GM10847 (cell line): Measurements from ENCODE around the gene GALR2.

ENCODE experiments used
- POLR2A ChIP-seq: IDR thresholded peaks from 2 replicates; pipeline ENCODE4 v1.6.1; 2011; ENCODE audit not compliant: insufficient read length; ENCODE audit errors: extremely low read depth

Gene GALR2, protein sequence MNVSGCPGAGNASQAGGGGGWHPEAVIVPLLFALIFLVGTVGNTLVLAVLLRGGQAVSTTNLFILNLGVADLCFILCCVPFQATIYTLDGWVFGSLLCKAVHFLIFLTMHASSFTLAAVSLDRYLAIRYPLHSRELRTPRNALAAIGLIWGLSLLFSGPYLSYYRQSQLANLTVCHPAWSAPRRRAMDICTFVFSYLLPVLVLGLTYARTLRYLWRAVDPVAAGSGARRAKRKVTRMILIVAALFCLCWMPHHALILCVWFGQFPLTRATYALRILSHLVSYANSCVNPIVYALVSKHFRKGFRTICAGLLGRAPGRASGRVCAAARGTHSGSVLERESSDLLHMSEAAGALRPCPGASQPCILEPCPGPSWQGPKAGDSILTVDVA

DNA sequence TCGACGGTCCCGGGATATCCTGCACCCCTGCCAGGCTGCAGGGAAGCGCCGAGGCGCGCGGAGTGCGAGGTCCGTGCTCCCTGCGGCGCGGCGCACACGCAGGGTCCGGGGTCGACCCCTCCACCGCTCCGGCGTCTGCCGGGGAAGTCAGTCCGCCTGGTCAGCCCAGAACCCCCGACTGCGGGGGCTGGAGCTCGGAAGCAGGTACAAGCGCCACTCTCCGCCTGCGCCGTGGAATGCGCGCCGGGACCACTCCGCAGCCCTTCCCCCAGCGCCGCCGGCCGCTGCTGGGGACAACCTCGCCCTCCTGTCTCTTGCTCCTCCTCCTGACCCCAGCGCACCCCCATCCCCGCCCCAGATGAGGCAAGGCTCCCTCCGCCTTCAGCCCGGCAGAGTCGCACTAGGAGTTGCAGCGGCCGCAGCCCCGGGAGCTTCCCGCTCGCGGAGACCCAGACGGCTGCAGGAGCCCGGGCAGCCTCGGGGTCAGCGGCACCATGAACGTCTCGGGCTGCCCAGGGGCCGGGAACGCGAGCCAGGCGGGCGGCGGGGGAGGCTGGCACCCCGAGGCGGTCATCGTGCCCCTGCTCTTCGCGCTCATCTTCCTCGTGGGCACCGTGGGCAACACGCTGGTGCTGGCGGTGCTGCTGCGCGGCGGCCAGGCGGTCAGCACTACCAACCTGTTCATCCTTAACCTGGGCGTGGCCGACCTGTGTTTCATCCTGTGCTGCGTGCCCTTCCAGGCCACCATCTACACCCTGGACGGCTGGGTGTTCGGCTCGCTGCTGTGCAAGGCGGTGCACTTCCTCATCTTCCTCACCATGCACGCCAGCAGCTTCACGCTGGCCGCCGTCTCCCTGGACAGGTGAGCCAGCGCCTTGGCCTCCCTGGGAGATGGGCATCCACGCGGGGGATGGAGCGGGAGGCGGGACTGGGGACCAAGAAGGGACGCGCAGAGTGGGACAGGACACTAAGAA is at the start of gene GALR2:
Gene GALR2, plus strand, starts transcription at position 392 of the 974 bp plus-strand sequence. Its CDS starts 103 bp downstream, at position 495.
- no peak for TF ChIP-seq POLR2A

DNA sequence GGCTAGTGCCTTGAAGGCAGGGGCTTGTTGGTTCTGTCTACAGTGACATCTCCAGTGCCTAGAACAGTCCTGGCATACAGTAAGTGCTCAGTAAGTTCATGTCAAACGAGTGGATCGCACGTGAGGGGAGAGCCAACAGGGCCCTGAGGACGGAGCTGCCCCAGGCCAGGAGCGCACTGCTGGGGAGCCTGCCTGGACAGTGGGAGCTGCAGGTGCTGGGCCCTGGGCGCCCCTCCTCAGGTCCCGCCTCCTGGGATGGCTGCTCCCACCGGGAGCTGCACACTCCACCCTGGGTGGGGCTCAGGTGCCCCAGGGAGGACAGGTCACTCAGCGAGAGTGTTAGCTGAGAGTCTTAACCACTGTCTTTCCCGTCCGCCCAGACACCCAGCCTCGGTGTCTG is 49.3 kb upstream of the GALR2 start:
- TF ChIP-seq POLR2A: no peak

DNA sequence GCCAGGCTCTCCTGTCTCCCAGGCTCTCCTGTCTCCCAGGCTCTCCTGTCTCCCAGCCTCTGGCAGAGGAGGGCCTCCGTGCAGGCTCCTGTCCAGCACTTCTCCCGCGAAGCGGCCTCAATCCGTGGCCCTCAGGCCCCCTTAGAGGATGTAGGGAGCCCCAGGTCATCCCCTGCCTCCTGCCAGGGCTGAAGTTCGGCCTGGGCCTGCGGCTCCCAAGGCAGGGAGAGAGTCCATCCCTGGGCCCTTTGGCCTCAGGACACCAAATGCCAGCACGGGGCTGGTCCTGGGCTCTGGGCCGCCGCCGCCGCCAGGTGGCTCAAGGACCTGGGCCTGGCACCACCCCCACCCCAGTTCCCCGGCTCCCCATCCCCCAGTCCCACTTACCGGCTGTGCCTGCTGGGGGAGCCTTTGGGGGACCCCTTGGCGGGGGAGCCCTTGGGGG is 47.8 kb upstream of the GALR2 start:
- no peak for TF ChIP-seq POLR2A

DNA sequence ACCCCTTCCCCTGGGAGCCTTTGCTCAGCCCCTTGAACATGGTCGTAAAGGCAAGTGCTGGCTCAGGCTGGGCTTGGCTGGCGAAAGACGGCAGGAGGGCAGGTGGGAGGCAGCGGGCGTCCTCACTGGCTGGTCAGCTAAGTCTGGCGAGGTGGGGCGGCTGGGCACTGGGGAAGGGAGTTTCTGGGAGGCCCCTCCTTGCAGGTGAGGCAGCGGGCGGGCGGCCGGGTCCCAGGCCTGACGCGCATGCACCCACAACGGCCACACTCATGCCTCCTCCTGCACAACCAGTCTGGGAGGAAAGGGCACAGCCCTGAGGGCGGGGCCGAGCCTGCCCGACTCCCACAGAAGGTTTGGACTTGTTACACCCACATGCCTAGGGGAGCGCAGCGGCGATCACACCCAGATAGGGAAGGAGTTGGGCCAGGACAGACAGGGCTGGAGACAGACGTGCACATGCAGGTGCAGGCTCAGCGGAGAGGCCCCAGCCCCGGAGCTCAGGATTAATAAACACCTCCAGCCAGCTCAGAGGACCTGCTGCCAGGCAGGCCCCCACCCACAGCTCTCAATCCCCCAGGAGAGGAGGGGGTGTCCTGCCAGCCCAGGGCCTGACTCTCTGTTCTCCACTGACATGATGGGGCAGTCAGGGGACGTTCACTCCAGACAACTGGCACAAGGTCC is 47.3 kb upstream of the GALR2 start, which contains the start of gene EVPL:
Gene EVPL, minus strand, starts transcription at position 148 of the 681 bp plus-strand sequence. Its CDS starts 108 bp downstream, at position 40.
- TF ChIP-seq POLR2A: no peak

DNA sequence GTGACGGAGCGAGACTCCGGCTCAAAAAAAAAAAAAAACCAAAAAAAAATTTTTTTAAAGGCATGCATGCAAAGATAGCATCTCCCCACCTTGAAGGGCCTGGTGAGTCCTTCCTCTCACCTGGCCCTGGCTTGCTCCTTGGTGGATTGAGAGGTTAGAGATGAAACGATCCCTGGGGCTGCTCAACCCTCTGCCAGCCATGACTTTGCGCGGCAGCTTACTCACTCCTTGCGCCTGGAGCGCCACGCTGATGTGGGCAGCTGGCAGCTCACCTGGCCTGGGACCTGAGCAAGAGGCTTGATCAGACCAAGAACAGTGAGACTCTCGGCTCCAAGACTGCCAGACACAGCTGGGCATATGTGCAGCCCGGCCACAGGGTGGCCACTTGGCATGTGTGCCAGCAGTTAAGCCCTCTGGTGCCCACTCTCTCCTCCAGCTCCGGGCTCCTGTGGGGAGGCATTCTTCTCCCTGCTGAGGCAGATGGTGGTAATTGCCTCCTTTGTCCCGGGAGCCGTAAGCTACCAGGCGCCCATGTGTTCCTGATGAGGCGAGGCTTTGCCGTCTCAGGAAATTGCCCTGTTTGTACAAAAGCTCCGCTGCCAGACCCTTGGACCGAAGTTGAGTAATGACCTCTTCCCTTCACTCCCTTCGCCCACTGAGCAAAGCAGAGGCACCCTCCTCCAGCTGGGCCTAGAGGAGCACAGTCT is 42.4 kb upstream of the GALR2 start:
- TF ChIP-seq POLR2A: no peak

DNA sequence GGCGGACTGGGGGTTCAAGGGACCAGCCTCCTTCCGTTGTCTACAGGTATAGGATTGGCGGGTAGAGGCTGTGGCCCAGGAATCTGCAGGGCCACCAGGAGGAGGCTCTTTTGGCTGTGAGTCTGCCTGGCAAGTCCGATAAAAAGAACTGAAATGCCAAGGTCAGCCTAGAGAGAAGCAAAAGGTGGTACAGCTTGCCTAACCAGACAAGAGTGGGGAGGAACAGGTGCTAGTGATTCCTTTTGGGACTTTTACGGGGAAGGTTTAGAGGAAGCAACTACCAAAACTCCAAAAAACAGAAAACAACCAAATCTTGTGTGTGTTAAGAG is 41.8 kb upstream of the GALR2 start:
- TF ChIP-seq POLR2A: no peak

DNA sequence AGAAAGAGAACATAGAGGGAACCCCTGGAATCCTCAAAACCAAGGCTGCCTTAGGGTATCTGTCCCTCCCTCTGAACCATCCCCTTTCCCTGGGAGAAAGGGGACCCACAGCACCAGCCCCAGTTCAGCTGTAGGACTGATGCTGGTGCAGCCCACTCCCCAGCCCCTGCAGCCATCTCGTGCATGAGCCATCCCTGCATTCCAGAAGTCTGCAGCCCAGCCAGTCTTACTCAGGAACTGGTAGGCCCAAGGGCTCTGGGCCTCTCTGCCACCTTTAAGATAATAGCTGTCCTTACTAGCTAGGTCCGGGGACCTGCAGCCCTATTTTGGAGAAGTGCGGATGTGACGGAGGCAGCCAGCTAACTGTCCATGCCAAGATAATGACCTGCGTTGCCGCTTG is 41.4 kb upstream of the GALR2 start:
- no peak for TF ChIP-seq POLR2A

DNA sequence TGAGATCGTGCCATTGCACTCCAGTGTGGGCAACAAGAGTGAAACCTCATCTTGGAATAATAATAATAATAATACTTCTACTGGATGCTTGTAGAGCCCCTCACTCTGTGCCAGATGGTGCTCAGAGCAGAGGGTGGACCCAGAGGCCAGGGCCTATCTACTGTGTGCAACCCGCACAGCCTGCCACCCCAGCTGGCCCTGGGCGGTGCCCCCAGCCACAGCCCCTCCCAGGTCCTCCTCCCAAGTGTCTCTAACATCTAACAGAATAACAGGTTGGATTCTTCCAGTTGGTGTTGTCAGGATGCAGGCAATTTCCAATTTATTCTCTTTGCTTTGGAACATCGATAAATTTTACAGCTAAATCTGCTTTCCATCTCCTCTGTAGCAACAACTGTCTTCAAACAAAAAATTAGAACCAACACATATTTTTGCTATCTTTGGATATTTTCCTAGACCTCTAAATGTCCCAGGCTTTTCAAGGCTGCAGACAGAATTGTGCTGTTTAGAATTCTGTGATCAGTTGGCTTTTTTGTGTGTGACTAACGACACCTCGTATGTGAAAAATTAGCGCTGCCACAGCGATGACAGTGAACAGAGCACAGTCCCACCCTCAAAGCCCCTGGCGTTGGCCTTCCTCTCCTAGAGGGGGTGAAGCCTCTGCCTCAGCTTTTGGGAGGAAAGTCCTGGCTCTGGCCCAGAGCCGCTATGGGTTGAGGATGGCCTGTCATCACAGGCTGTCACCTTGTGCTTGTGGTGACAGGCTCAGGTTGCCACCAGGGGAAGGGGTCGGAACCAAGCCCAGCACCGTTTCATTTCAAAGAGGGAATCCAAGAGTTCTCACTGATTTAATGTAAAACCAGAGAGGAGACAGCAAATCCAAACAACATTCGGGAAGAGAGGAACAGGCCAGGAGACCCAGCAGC is 39.9 kb upstream of the GALR2 start:
- no peak for TF ChIP-seq POLR2A

DNA sequence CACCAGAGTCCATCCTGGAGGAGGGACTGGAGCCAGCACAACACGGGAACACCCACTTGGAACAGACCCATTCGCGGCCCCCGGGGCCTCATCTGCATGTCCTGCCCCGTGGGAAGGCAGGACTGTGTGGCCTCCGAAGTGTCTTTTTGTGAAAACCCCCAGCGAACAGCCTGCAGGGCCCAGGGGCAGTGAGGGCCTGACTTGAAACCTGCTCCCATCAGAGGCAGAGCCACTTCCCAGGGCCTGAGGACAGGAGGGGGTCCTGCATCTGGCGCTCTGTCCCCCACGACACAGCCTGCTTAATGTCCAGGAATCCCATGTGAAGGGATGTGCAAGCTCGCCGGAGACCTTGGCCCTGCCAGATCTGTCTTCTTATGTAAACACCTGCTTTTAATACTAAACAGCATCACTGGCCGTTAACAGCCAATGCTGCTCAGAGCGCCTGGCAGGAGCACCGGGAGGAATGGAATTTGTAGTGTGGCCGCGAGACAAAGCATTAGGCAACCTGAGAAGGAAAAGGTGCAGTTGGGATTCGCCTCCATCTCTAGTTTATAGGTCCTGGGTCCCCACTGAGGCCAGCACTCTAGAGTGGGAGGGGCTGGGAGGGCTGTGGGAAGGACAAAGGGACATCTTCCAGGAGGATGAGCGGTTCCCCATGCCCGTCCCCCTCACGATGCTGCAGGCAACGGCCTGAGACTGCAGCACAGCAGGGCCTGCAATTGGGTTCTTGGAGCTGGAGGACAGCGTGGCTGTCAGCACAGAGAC is 37.9 kb upstream of the GALR2 start:
- TF ChIP-seq POLR2A: no peak

DNA sequence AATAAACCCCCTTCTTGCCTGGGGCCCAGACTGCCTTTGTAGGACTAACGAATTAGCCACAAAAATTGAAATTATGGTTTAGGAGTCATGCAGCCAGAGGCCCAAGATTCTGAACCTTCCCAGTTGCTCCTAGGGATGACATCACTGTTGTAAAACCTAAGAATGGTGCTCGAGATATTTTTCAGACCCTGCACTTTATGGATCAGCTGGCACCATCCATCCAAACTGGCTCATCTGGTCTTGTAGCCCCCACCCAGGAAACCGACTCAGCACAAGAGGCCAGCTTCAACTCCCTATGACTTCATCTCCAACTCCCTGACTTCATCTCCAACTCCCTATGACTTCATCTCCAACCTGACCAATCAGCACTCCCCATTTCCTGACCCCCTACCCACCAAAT is 36.5 kb upstream of the GALR2 start:
- no peak for TF ChIP-seq POLR2A

DNA sequence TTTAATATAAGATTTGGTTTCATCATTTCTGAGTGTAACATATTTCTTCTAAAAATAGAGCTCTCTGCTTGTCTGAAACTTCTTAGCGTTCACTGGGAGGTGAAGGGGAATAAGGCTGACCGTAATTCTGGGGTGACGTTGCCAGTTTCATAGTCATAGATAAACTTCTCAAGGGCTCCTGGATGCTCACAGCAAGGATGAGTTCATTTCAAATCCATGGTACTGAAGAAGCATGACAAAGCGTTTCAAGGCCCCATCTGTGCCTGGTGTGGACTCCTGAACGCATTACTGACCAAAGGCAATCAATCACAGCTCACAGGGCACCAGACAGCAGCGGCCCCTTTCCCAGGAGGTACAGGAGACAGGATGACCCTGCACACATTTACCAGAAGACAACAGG is 35.5 kb upstream of the GALR2 start:
- no peak for TF ChIP-seq POLR2A

DNA sequence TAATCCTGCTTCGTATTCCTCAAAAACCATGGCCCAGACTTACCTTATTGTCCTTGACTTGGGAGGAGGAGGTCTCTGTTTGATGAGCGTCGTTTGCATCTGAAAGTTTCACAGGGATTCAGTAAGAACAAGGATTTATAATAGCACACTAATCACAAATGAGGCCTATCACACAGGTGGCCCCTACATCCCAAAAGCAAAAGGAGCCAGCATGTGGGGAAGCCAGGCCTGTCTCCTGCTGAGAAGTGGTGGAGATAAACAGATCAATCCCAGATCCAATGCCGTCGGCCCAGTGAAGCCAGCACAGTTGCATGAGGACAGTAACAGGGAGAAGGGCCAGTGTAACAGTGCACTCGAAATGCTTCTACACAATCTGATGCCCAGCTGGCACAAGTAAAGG is 34.2 kb upstream of the GALR2 start:
- TF ChIP-seq POLR2A: no peak

DNA sequence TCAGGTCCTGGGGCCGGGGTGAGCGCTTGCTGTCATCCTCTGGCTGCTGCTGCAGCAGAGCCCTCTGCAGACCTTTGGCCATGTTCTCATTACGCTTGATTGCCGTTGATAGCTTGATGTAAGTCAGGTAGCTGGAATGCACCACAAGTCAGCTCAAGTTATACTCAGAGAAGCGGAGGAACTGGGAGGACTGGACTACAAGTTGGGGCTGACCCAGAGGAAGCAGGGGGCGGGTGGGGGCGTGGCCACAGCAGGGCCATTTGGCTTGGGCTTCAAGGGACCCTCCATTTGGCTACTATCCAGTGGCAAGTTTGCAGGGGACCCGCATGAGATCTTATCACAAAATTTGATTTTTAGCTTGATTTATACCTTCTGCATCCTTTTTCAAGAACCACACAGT is 28.5 kb upstream of the GALR2 start:
- TF ChIP-seq POLR2A: no peak
